WI38 (cell line): ENCODE measurements around the gene GRID2.

Experiments used
- H3K4me3 ChIP-seq: 2 replicates; pipeline ENCODE4 v1.5.1; 2011; ENCODE audit warnings: low read depth, mild to moderate bottlenecking, control low read depth, low read length
- CTCF ChIP-seq: IDR thresholded peaks from 2 replicates; pipeline ENCODE4 v1.5.1; 2012; ENCODE audit warnings: low read depth, mild to moderate bottlenecking, control low read depth, low read length

GRID2 gene

DNA sequence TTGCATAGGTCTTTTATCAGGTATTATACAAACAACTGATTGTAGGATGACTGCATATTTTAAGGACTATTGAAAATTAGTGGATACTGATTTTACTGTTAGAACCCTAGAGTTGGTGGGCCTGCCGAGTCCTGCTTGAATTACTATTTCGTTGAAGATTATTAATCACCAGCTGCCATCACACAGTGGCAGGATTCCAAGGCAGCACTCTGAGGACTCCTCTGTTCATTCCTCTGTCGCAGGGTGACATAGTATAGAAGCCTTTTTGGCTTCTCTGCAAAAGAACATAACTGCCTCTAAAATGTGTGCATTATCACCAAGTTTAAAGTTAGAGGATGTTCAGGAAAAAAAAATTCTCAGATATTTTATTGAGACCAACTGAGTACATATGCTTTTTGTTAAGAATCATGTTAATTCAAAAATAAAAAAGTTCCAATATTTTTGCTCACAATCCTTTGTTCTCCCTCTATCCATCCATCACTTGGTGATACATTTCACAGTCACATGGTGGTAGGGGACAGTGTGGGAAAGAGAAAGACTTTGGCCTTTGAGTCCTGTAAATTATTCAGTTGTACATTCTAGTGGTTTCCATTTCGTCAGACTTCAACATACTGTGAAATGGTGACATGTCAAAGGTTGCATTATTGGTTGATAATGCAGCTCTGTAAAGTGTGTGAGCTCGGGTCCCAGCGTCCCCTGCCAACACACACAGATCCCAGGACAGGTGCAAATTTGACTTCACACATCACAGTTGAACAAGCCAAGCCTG lies 332.5 kb downstream of the GRID2 start:
- no peak overlapping the region for H3K4me3 ChIP-seq
- TF ChIP-seq CTCF: no peak

DNA sequence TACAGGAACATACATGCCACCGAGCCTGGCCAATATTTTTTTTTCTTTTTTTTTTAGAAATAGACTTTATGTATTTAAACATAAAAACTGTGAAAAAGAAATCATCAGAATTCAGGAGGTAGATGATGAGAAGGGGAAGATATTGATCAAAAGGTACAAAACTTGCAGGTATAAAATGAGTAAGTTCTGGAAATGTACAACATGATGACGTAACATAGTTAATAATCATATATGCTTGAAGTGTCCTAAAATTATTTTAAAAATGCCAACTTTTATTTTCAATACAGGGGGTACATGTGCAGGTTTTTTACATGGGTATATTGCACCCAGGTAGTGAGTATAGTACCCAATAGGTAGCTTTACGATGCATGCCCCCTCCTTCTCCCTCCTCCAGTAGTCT lies 337.6 kb downstream of the GRID2 start:
- TF ChIP-seq CTCF: no peak
- H3K4me3 ChIP-seq: no peak overlapping the region

GRCh38 chr4:92646826-92647225 lies 343.1 kb downstream of the GRID2 start:
- no peak for TF ChIP-seq CTCF
- H3K4me3 ChIP-seq: no peak overlapping the region

DNA sequence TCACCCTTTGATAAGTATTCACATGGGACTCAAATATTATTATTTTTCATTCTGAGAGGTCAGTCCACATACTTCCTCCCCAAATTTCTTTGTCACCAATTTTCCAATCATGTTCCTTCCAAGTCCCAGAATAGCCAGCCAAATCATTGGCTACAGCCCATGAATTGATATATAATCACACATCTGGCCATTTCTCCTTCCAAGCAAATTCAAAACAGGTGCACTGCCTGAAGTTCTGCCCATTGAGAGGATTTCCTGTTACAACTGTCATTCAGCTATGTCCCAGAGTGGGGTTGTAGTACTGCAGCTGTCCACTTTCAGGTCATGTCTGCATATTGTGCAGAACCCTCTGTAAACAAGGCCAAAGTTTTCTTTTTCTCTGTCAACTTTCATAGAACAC lies 347.8 kb downstream of the GRID2 start:
- H3K4me3 ChIP-seq: no peak overlapping the region

DNA sequence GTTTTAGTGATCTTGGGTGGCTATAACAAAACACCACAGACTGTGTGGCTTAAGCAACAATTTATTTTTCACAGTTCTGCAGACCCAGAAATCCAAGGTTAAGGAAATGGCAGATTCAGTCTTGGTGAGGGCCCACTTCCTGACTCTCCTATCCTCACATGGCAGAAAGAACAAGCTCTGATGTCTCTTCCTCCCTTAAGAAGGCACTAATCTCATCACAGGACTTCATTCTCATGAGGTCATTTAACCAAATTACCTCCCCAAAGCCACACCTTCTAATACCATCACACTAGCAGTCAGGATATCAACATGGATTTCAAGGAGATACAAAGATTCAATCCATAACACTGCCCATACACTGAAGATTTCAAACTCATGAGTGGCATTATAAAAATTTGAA lies 350.3 kb downstream of the GRID2 start:
- no peak overlapping the region for H3K4me3 ChIP-seq
- TF ChIP-seq CTCF: no peak

More for the DNA sequence above, 347.8 kb downstream of the GRID2 start:
- TF ChIP-seq CTCF: no peak

DNA sequence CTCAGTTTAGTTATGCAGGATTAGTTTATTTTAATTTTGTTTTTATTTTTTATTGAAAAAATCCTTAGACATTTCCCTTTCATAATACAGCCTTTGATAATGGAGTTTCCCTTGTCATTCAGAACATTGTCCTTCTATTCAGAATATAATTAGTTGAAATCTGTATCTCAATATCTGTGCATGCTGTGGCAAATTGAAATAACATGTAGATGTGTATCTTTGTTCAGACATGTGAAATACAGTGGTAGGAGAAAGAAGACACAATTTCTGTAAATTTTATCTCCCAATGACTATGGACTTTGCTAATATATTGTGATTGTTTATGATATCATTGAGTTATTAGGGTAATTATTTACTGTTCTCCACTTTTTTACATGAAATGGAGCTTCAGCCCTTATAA lies 353.9 kb downstream of the GRID2 start:
- no peak for TF ChIP-seq CTCF
- no peak overlapping the region for H3K4me3 ChIP-seq

GRCh38 chr4:92658318-92658717 lies 354.6 kb downstream of the GRID2 start:
- no peak overlapping the region for H3K4me3 ChIP-seq

More at GRCh38 chr4:92658318-92658717, 354.6 kb downstream of the GRID2 start:
- TF ChIP-seq CTCF: no peak
